Hepatic stellate cell (primary cell): ENCODE measurements around the gene FCHSD1.

Experiments used
- DNase-seq: peaks from one replicate; pipeline ENCODE4 v3.0.0; 2011; ENCODE audit warnings: low spot score

Gene FCHSD1

DNA sequence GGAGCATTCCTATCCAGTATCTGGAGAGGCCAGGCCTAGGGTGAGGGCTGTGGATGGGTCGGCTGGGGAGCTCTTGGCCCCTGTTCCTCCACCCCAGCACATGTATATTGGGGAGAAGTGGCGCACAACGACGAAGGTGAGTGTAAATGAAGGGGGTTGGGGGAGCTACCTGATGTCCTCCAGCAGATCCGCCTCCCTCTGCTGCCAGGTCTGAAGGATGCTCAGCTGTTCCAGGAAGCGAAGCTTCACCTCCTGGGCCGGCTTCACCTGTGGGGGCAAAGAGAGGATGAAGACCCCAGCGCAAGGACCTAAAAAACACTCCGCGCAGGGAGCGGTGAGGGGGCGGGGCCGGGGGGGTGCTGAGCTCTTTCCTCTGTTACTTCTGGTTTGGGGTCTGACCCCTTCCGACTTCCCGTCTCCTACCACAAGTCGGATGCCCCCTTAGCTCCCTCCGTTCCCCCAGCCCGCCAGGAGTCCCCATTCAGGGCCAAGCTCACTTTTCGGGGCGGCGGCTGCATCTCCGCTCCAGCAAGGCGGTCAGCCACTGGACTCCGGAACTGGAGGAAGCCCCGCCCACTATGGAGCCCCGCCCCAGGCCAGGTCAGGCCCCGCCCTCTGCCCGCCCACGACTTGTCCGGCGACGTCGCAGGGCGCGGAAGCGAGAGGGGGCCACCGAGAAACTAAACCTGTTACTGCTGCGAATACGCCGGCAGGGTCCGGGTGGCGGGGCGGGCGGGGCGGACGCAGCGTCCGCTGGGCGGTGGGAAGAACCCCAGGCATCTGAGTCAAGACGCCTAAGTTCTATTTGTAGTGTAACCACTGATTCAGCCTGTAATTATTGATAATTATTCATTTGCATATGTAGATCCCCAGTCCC lies at the start of gene FCHSD1:
FCHSD1 (minus strand) TSS at position 568 of the 877 bp plus-strand sequence; CDS start at position 518, 50 bp downstream.
- DNase-seq, result peak; percentile 99

DNA sequence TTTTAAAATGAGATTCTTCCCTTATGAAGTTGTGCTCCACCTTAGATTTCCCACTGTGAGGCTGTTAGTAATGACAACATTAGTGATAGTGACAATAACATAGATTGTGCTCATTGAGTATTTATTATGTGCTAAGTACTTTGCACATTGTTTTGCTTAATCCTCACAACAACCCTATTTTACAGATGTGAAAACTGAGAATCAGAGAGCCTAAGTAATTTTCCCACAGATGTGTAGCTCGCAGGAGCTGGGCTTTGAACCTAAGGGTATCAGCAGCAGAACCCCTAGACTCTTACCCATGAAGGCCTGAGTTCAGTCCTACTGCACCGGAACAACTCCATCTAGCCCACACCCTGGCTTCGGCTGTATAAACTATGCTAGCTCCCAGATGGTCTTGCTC lies 46.4 kb upstream of the FCHSD1 start:
- no peak for DNase-seq

DNA sequence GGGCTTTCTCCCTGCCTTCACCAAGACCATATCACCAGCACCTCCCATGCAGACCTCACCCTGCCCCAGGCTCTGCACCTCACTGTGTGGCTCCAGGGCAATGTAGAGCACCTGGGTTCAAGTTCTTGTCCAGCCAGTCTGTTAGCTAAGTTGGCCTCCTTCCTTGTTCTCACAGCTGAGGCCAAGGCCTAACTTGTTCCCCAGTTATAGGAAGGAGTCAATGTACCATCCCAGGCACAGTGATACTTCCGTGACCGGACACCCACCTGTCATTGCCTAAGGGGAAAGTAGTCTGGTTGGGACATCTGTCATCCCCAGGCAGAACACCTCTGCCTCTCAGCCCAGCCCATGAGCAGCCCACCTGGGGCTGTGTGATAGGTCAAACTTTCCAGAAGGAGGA lies 45.2 kb upstream of the FCHSD1 start:
- DNase-seq, result no peak

DNA sequence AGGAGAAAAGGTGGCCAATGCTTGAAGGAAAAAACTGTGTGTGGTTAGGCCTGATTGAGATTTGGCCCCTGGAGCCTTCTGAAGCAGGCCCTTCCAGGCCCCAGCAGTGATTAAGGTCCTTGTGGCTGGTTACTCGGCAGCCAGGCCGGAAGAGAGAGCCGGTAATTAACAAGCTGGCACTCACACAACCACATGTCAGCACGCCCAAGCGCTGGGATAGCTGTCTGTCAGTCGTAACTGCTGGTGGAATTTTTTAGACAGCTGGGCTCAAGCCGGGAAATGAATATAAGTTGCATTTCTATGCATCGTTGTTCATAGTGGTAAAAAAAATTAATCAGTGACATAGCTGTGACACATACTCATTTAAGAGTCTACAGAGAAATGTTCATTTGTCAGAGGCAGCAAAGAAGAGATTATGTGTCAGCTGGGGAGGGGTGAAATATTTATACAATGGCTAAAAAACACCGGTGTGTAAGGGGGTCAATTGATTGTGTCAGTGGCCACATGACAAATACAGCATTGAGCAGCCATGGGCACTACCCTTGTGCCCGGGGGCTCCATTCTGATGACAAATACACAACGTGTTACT lies 44.5 kb upstream of the FCHSD1 start:
- no peak for DNase-seq

DNA sequence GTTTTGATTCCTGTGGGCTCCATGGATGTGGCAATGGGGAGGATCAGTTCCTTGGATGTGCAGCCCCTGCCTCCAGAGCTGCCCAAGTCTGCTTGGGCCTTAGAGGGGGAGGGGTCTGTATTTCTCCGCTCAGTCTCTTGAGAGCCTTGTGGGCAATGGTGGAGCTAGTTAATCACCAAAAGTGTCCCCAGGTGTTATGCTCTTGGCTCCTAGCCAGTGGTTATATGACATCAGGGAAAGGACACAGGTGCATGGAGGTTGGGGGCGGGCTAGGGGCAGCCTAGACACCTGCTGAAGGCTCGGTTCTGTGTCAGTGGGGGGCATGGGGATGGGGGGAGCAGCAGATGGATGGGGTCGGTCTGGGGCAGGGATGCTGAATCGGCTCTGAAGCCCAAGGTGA lies 43.3 kb upstream of the FCHSD1 start:
- DNase-seq, result no peak

DNA sequence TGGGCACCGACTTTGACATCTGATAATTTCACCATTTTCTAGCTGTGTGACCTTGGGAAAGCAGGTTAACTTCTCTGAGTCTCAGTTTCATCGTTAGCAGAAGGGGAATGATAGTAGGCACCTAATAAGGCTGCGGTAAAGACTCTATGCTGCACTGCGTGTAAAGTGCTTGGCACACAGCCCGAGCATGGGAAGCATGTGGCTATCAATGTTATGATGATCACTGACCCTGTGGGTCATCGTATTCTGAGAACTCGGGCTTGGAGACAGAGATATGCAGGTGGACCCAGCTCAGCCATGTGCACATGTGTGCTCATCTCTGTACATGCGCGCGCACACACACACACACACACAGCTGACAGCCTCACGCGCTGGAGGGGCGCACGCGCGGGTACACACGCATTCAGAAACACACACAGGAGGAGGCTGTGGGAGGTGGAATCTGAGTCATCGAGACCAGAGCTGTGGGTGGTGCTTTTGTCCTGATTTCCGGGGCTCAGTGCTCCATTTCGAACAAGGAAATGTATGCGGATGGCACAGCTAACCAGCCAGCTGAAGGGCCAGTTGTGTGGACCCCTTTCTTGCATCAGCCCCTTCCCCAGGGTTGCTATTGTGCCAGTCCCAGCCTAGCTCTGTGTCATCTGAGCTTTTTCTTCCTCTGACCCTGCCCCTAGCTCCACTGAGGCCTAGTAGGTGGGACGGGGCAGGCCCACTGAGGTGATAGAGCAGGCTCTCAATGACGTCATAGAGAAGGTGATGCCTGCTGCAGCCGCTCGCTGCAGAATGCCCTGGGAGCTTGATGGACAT lies 41.9 kb upstream of the FCHSD1 start:
- peak; percentile 76 for DNase-seq

DNA sequence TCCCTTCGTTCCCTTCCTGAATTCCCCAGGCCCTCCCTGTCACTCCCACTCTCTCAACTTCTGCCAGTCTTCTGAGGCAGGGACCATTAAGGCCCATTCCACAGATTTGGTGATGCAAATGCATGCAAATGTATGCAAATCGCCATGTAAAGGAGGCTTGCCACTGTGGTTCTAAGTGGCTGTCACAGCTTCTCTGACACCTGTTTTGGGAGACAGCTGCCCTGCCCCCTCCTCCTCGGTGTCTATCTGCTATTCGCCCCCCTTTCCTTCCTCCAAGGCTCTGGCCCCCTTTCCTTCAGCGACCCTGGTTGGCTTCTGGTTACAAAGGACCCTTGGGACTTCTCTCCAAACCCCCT lies 41.3 kb upstream of the FCHSD1 start:
- DNase-seq, result no peak

DNA sequence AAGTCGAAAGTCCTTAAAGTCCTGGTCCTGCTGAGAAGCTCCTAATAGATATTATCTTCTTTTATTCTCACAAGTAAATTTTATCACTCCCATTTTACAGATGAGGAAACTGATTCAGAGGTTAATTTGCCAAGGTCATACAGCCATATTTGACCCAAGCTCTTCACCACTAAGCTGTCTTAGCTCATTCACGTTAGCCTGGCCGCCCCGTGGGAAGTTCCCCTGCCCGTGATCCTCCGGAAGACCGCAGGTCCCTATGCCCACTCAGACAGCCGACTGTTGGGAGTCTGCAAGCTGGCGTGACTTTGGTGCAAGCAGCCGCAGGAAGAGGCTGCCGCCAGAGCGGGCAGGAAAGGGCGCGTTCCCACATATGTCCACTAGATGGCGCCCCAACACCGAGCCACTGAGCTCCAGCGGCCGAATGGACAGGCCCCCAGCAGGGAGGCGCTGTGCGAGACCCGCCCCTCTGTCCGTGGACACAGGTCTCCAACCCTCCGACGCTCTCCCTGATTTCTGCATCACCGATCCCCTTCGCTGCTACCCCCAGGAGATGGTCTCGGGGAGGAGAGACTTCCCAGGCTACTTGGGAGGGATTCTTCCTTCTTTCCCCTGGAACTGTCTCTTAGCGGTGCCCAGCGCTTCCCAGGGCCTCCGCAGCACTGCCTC lies 40.8 kb upstream of the FCHSD1 start:
- DNase-seq, result peak; percentile 84

DNA sequence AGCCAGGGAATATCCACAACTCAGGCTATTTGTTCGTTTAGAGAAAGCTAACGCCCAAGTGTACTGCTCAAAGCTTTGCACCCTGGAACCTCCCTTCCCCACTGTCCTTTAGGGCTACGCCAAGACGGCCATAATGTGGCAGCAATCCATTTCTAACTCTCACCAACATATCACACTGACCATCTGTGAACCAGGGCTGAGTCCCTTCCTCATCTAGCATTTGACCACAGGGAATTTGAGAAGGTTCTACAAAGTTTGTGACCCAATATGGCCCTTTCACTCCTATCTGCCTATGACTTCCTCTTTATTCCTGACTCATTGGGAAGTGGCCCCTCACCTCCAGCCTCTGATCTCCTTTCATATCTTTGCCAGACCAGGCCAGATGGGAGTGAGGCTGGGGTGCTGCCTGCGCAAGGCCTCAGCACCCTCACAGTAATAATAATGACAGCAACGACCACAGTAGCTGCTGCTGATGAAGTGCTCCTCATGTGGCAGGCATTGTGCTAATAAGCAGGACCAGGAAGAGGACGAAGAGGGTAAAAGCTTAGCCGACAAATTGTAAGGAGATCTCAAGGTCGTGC lies 40.2 kb upstream of the FCHSD1 start:
- DNase-seq, result no peak

DNA sequence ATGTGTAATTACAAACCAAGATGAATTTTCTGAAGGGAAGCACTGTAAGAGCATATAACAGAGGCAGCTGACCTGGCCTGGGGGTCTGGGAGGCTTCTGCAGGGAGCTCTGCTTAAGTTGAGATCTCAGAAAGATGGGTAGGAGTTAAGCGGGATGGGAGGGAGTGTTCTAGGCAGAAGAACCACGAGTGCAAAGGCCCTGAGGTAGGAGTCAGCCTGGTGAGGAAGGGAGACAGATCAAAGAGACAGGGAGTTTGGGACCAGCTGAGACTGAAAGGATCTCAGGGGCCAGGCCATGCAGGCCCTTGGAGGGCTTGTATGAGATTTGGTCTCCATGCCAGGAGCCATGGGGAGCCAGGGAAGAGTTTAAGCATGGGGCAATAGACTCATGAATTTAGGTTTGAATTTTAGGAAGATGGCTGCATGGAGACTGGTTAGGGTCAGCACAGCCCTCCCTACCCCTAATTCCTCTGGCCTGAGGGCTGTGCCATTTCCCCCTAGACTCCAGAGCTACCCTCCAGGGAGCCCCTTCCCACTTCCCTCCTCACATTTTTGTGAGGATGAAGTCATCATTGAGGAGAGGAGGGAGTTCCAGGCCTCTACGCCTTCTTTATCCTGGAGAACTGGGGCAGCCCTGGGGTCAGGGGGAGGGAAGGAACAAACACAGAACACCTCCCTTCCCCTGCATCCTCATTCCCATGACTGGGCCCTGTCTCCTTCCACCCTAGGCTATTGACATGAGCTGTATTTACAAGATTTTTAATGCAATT lies 35.6 kb upstream of the FCHSD1 start:
- no peak for DNase-seq

DNA sequence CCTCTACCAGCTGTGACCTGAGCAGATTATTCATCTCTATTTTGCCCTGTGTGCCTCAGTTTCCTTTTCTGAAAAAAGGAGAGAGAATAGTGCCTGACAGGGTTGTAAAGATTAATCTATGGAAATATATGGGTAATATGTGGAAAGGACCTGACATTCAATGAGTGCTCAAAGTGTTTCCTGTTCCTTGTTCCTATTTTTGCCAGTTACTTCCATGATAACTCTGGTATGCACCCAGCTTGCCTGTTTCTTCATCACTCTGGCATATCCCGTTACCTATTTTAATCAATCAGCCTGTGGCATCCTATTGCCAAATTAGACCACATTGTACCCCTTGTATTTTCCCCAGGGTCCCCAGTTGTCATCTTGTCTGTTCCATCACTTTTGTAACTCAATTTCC lies 34.4 kb upstream of the FCHSD1 start:
- DNase-seq, result no peak

DNA sequence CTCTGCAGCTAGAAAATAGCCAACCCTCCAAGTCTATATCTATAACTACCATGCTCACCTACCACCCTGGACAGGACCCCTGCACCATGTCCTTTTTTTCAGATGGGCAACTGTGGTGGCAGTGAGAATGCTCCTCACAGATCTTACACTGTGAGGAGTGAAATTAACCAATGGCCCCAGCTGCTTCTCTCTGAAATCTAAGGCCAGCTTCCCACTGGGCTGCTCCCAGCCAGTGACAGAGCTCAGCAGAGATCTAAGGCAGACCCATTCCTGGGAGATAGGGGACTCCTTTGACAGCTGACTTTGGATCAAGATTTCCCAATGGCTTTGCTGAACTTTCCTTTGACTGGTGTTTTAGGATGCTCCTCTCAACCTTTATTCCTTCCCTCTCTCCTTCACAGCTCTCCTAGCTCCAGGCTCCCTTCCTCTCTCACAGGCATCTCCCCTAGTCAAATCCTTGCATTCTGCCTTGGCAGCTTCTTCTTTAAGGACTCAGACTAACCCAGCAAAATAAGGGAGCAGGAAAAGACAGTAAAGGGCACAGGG lies 32.5 kb upstream of the FCHSD1 start:
- no peak for DNase-seq

DNA sequence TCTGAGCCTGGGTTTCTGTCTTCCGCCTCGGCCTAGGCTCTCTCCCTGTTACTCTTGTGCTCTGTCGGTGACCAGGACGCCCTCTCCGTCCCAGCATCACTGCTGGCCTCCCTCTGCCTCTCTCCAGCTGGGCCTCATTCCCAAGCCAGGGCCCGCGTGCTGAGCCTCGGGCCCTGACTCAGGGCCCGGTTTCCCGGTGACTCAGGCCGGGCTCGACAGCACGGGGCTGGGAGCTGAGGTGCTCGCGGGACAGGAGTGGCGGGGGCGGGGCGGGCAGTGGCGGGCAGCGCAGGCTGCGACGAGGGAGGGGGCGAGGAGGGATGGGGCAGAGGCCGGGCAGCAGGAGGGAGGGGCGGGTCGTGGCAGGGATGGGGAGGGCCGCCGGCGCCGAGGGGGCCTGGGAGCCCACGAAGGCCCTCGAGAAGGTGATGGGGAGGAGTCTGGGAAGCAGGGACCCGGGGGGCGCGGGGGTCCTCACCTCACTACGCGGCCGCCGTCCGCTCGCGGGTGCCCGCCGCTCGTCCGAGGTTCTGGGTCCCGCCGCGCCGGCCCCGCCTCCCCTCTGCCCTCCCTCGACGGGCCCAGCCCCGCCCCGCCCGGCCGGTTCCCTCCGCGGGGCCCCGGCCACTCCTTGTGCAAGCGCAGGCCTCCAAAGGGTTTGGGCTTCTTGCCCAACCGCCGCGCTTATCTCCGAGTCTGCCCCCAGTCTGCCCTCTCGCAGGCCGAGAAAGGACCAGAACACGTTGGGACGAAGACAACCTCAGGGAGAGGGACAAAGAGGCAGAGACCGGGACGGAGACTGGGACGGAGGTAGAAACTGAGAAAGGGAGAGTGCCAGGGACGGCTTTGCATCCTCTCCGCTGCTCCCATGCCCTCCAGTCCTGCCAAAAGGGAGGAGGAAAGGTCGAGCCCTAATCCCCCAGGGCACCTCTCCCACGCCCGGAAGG lies 30.8 kb upstream of the FCHSD1 start, which contains the start of gene ARAP3:
ARAP3 (minus strand) TSS at position 536 of the 947 bp plus-strand sequence. CDS start 1,744 bp downstream, outside the sequence.
- peak; percentile 95 for DNase-seq

DNA sequence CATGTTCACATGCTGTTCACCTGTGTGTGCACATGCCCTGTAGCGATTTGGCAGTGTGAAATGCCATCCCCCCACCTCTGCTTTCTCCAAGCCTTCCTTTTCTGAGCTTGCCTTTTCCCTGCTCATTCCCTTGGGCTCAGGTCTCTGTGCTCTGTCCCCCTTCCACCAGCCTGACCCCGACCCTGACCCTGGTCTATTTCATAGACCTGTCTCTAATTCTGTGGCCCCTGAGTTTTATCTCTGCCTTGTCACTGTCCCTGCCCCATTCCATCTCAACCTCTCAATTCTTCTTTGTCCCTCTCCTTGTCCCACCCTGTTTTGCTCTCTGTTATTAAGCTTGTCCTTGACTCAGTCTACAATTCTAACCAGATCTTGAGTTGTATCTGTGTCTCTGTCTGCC lies 30.1 kb upstream of the FCHSD1 start:
- DNase-seq, result no peak

DNA sequence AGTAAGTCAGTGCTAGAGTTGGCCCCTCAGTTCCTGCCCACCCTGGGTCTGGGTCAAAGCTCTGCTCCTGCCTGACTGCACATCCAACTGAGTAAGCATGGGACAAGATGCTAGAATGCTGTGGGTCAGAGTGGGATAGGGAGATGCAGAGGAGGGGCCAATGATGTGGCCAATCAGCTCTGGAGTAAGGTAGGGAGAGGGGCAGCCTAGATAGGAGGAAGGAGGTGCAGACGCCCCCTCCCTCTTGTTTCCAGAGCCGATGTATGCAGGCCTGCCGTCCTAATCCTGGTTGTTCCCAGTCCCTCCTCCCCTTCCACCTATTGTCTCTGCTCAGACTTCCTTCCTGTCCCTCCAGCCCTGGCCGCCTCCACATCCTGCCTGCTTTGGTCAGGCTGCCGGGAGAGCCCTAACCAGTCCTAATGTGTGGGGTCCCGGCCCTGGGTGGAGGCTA lies 29.6 kb upstream of the FCHSD1 start:
- DNase-seq, result peak; percentile 55

DNA sequence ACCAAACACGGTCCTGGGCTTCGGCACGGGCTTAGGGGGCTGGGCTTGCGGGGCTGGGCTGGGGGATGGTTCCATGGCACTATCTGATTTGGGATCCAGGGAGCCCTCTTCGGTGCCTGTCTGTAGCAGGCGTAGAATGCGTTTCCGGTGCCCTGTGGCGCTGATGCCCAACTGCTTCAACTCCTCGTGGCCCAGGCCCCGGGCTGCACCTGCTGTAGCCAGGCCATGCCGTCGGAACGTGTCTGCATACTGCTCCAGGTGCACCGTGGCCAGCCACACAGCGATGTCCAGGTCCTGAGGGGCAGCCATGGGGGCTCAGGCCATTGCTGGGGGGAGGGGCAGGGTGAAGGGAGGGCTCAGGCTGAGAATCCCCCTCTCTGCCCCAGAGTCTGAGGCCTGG lies 29.0 kb upstream of the FCHSD1 start:
- no peak for DNase-seq

DNA sequence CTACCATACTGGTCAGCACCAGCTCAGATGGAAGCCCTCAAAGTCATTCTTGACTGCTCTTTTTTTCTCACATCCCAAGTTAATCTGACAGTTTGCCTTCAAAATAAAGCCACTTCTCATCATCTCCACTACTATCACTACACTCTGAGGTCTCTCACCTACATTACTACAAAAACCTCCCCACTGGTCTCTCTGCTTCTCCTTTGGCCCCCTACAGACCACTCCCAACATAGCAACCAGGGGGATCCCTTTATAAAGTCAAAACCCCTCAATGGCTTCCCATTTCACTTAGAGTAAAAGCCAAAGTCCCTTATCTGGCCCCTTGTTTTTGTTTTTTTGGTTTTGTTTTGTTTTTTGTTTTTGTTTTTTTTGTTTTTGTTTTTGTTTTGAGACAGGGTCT lies 26.2 kb upstream of the FCHSD1 start:
- DNase-seq, result no peak

DNA sequence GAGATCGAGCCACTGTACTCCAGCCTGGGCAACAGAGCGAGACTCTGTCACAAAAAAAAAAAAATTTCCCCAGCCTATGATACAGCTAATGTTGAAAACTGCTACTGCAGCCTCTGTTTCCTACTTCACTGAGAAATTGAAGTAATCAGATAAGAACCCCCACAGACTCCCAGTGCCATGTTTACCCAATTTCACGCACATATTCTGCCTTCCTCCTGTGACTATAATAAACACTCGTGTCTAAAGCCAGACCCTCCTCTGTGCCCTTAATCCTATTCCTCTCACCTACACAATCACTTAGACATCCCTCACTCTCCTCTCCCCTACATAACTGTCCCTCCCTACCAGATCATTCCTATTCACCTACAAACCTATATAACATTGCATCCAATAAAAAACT lies 24.5 kb upstream of the FCHSD1 start:
- DNase-seq, result no peak

DNA sequence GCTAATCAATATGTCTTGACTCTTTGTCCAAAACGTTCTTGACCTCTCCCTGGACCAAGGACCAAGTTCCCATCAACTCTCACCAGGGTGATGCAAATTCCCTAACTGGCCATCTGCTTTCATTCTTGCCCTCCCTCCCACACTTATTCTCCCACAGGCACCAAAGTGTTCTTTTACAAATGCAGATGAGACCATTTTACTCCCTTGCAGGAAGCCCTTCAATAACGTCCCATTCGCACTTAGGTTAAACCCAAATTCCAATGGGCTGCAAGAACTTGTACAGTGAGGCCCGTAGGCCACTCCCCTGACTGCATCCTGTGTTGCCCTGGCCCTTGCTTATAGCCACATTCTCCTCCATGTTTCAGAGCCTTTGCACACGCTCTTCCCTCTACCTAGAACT lies 23.5 kb upstream of the FCHSD1 start:
- DNase-seq, result no peak
